ENCODE data around the gene PHLDA2.

Gene PHLDA2

DNA sequence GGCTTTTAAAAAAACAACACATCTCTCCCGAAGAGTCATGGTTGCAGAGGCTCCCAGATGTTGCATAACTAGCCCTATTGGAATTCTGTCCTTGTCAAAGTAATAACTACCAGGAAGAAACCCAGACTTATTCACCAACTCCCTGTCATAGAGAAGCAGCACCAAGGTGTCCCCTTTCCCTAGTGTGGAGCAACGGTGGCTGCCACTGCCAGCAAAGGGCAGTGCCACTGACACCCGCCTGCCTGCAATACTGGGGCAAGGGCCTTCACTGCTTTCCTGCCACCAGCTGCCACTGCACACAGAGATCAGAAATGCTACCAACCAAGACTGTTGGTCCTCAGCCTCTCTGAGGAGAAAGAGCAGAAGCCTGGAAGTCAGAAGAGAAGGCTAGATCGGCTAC, 35.6 kb upstream of the PHLDA2 start:
- no peak for DNase-seq (ENCODE audit: low read depth)
- H3K4me3 ChIP-seq (ENCODE audit: control insufficient read depth, low read depth, low read length) = no peak overlapping the region
- TF ChIP-seq, protein P1, sequence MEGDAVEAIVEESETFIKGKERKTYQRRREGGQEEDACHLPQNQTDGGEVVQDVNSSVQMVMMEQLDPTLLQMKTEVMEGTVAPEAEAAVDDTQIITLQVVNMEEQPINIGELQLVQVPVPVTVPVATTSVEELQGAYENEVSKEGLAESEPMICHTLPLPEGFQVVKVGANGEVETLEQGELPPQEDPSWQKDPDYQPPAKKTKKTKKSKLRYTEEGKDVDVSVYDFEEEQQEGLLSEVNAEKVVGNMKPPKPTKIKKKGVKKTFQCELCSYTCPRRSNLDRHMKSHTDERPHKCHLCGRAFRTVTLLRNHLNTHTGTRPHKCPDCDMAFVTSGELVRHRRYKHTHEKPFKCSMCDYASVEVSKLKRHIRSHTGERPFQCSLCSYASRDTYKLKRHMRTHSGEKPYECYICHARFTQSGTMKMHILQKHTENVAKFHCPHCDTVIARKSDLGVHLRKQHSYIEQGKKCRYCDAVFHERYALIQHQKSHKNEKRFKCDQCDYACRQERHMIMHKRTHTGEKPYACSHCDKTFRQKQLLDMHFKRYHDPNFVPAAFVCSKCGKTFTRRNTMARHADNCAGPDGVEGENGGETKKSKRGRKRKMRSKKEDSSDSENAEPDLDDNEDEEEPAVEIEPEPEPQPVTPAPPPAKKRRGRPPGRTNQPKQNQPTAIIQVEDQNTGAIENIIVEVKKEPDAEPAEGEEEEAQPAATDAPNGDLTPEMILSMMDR (conservative IDR thresholded peaks at IDR 0.05; ENCODE audit: control insufficient read depth, insufficient read depth, low read depth, low read length) = no peak

DNA sequence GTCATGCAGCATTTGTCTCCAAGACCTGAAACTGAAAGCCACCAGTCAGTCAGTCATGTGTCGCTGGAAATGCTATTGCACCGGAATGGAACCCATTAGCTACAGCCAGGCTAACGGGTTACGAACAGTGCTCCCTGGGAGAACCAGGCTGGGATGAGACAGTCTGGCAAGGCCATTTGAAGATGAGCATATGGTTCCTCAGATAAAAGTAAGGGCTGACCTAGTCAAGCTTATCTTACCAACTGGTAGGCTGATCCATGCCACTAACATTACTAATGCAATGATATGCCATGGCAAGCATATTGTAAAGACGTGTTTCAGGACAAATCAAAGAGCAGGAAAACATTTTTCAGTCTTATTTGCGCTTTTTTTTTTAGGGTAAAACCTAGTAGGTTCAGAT, 34.5 kb upstream of the PHLDA2 start:
- DNase-seq (ENCODE audit: low read depth) = no peak
- TF ChIP-seq, protein P1 (conservative IDR thresholded peaks at IDR 0.05; ENCODE audit: control insufficient read depth, insufficient read depth, low read depth, low read length) = no peak
- H3K4me3 ChIP-seq (ENCODE audit: control insufficient read depth, low read depth, low read length) = no peak overlapping the region

DNA sequence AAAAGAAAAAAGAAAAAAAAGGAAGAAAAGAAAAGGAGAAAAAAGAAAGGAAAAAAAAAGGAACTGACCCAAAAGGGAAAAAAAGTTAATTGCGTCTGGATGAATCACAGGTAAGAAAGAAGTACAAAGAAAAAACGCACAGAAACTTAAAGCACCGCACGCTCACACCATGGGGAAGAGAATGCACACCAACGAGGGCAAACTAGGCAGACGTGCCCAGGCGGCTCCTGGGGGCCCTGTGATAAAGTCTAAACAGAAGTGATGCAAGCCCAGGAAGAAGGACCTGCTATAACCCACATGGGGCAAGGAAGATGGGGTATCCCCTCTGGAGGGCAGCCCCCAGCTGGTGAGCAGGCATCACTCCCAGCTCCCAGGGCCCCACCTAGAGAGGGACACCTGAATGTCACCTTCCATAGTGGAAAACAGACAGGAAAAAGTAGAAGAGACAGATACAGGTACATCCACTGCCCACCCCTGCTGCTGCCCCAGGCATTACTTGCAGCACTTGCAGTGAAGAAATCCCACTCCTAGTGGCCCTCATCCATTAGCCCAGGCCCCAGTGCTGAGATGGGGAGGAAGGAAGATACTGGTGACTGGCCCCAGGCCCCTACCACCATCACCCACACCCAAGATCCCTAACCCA, 34.0 kb upstream of the PHLDA2 start:
- no peak for DNase-seq (ENCODE audit: low read depth)
- no peak overlapping the region for H3K4me3 ChIP-seq (ENCODE audit: control insufficient read depth, low read depth, low read length)
- TF ChIP-seq, protein P1 (conservative IDR thresholded peaks at IDR 0.05; ENCODE audit: control insufficient read depth, insufficient read depth, low read depth, low read length) = no peak

DNA sequence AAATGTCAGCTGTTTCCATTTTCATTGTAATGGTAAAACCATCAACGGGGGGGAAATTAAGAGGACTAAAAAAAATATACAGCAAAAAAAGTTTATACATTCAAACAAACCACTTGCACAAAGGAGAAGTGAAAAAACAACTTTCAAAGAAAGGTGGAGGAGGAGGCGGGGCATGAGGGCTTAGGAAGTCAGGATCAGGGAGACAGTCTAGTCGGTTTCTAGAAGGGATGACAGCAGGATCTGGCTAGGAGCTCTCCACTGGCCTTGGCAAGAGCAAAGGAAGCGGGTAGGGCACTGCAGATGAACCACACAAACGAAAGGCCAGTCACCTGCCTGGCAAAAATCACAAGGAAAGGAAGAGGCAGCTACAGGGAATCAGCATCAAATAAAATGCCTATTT, 31.9 kb upstream of the PHLDA2 start:
- no peak overlapping the region for H3K4me3 ChIP-seq (ENCODE audit: control insufficient read depth, low read depth, low read length)
- TF ChIP-seq, protein P1 (conservative IDR thresholded peaks at IDR 0.05; ENCODE audit: control insufficient read depth, insufficient read depth, low read depth, low read length) = no peak
- DNase-seq (ENCODE audit: low read depth) = no peak

DNA sequence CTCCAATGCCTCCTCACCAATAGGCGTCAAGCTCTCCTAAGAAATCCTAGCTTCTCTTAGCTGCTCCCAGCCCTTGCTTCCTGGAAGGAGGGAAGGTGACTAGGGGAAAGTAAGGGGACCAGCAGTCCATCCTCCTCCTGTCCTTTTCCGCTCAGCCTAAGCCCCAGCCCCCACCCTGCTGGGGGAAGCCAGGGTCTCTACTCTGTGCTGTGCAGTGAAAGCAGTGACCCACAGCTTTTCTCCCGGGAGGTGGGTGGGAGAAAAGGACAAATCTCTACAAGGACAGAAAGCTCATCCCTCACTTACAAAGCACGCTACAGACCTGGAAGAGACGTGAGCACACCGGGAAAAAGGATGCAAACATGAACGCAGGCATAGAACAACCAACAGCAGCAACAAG, 30.9 kb upstream of the PHLDA2 start:
- DNase-seq (ENCODE audit: low read depth) = no peak
- TF ChIP-seq, protein P1 (conservative IDR thresholded peaks at IDR 0.05; ENCODE audit: control insufficient read depth, insufficient read depth, low read depth, low read length) = no peak
- no peak overlapping the region for H3K4me3 ChIP-seq (ENCODE audit: control insufficient read depth, low read depth, low read length)

DNA sequence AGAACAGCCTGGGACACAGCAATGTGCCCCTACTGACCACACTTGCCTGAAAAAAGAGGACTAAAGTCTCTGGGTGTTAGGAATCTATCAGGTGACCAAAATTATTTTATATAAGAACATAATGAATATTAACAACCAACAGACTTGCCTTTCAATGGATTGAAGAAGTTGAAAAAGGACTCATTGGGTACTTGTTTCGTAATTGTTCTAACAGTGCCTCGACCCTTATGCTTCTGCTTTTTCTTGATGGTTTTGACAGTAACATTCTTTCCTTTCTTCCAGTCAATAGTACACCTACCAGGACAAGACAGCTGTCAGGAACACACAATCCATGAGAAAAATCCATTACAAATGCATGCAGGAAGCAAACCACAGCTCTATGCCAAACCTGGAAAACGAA, 29.0 kb upstream of the PHLDA2 start:
- H3K4me3 ChIP-seq (ENCODE audit: control insufficient read depth, low read depth, low read length) = no peak overlapping the region
- DNase-seq (ENCODE audit: low read depth) = no peak
- TF ChIP-seq, protein P1 (conservative IDR thresholded peaks at IDR 0.05; ENCODE audit: control insufficient read depth, insufficient read depth, low read depth, low read length) = no peak
